GM10847 (cell line): ENCODE results near the gene KCNIP1.

Experiments
- POLR2A ChIP-seq: IDR thresholded peaks from 2 replicates; pipeline ENCODE4 v1.6.1; 2011; ENCODE audit not compliant: insufficient read length; ENCODE audit errors: extremely low read depth

KCNIP1 gene

DNA sequence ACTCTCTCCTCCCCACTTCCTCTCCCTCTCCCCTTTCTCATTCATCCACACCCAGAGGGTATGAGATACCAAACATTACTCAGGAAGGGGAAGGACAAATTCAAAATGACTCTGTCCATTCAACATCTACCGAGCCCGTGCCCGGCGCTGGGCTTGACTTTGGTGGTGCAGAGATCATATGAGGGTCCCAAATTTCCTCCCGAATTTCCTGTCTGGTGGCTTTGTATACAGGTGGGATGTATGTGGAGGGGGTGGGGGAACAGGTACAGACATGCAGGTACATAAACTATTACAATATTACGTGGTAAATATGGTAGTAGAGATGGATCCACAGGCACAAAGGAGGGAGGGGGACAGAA, 257.9 kb downstream of the KCNIP1 start:
- TF ChIP-seq POLR2A: no peak

DNA sequence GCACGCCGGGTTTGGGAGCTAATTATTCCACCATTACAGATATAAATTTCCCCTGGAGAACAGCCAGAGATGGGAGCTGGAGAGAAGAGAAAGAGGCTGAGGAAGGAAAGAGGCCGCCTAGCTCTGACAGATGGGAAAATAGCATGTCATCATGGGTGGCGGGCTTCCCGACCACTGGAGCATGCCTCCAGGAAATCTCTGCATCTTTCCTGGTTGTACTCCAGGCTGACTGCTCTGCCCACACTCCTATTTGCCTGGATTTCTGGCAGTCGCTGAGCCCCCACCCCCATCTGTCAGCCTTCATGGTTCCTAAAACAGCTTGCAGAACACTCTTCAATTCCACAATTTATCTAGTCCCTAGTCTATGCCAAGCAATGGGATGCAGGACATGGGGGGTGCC, 265.4 kb downstream of the KCNIP1 start:
- no peak for TF ChIP-seq POLR2A

DNA sequence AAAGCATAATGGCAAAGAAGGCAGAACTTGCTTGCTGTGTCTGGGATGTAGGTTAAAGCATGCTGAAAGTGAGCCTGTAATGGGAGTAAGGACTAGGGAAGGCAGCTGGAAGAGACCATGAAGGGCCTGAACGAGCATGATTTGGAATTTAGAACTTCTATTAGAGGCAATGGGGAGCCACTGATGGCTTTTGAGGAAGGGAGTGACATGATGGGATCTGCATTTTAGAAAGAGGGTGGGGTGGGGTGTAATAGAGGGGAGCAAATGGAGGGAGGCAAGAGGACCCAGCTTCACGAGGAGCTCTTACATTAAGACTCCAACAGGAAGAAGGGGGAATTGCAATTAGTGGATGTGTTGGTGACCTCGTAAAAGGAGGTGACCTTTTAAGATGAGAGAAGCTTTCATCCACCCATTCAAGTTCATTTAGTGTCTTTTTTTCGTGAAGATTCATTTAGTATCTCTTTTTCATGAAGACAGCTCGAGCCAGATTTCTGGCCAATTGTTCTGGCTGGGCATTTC, 266.1 kb downstream of the KCNIP1 start:
- TF ChIP-seq POLR2A: no peak

DNA sequence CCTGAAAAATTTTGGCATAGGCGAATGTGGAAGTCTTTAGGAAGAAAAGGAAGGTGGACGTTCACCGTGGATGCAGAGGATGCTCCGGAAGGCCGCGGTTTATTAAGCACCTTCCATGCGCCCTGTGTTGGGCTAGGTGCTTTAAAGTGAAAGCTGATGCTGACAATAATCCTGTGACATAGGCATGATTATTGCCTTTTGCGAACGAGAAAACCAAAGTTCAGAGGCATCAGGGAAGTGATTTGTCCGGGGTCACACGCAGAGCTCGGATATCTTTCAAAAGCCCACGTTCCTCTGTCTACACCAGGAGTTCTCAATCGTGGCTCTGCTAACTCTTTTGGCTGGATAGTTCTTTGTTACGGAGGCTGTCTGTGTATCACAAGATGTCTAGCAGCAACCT, 267.7 kb downstream of the KCNIP1 start:
- no peak for TF ChIP-seq POLR2A

DNA sequence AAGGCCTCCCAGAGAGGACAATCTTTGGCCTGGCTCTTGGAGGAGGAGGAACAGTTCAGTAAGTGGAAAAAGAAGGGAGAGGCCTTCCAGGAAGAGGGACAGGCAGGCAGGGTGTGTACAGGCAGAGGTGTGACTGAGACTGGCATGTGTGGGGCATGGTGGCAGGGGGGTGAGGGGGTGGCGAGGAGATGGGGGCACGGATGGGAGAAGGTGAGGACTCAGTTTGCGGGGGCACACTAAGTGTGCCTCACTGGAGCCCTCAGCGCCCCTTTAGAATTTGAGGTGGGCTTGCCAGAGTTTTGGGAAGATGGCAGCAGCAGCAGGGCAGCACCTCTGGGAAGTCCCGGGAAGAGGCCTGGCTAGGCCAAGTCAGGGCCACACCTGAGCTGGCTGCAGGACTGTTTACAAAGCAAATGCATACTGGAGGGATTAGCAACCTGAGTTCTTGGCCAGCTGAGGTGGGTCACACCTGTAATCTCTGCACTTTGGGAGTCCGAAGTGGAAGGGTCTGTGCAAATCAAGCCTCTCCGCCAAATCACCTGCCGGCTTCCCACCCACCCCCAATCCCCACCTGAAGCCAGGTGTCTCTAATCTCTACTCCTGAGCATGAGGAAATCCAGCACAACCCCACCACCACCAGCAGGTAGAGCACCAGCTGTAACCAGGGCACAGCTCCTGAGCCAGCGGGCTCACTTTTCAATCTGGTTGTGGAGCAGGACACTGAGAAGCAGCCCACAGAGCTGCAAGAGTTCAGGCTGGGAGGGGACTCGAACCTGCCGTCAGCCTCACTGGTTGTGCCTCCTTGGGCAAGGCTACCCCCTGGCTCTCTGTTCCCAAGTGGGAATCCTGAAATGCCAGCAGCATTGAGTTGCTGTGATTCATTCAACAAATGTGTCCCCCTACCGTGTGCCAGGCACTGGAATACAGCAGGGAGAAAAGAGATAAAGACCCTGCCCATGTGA, 269.5 kb downstream of the KCNIP1 start:
- TF ChIP-seq POLR2A: no peak

DNA sequence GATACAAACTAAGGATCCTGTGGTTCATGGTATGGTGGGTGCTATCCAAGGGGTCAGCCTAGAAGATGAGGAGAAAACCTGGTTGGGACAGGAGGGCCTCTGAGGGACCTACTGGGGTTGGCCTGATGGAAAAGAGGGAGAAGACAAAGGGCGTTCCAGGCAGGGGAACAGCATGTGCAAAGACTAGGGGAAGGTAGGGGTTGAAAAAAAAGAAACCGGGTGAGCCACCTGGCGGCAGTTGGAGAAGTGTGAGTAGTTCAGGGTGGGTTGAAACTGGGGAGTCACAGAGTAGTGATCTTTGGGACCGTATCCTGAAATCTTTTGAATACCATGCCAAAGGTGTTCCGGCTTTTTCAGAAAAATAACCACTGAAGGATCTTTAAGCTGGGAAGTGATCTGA, 271.0 kb downstream of the KCNIP1 start:
- TF ChIP-seq POLR2A: no peak

DNA sequence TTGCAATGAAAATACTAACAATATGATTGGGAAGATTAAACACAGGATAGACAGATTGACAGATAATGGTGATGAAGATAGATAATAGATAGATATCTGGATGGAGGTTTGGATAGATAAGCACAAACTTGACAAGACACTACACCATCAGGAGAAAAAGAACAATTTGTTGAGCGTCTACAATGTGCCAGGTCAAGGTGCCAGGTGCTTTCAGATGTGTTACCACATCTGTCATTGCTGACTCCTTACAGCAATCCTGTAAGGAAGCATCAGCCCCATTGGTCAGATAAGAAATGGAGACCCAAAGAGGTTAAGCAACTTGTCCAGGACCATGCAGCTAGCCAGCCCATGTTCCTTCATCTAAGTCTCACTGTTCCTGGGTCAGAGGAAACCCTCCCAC, 278.1 kb downstream of the KCNIP1 start:
- no peak for TF ChIP-seq POLR2A

DNA sequence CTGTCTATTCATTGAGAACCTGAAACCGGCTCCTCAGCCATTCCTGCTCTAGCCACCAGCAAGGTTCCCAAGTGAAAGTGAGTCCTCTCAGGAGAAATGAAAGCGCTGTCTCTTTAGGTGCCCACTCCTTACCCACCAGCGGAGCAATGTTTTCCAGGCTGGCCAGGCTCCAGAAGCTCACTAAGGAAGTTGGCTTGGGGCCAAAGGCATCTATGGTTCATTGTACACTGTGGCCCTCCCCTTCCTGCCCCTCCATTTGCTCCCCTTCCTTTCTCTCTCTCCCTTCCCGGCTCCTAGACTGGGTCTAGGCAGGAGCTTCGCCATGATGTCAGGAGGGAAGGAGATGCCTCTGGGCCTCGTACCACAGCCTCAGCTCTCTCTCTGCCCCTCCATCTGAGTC, 278.6 kb downstream of the KCNIP1 start:
- TF ChIP-seq POLR2A: no peak

DNA sequence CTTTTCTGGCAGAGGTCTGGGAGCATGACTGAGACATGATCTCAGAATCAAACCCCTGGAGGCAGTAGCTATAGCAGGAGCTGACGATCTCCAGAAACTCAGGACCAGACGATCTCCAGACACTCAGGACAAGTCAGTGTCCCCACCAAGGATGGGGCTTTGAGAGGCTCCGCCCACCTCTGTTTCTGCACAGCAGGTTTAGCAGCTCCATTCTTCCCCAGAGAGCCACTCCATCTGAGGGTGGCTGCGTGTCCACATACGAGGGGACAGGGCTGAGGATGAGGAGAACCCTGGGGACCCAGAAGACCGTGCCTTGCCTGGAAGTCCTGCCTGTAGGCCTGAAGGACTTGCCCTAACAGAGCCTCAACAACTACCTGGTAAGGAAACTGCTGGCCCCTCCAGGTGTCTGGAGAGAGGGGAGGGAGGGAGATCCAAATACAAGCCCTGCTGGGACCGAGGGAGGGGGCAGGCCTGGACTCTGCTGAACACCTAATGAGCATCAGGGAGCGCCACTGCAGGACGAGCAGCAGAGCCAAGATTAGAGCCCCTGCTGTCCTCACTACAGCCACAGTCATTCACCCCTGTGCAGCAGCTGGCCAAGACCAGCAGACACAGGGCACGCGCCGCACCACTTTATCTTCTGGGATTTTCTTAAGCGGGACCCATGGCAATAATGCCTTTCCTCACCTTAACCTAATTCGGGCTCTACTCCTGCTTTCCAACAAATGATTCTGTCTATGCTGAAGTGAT, 279.9 kb downstream of the KCNIP1 start, which contains the start of gene GABRP:
GABRP (plus strand) TSS at position 228 of the 750 bp plus-strand sequence. CDS start 4,891 bp downstream, outside the sequence.
- TF ChIP-seq POLR2A: no peak

DNA sequence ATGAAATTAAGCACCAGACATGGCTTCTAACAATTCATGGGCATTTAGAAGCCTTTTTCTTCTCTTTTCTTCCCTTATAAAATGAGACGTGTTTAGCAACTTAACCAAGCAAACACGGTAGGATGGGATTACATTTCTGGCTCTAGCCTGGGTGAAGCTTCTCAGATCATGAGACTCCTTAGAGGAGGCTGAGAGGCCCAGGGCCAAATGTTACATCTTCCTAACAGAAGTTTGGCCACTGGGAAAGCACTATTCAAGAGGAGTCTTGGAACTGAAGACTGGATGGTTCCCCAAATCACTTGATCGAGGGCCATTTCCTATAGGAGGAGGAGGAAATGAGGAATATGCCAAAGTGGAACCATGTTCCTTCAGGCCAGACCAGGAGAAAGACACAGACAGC, 281.6 kb downstream of the KCNIP1 start:
- TF ChIP-seq POLR2A: no peak
